GM21381 (cell line): ENCODE data around the gene FAM118A.
"Not testable (repeated sequence)": the region's sequence is repeated elsewhere in the genome, so short reads cannot be mapped to it uniquely, and the experiment has no call there.

Experiments used
- ATAC-seq: cut with Tn5 transposase; IDR thresholded peaks from one replicate; pipeline ENCODE4 v1.9.1; 2021; ENCODE audit warnings: mild to moderate bottlenecking, moderate library complexity; ENCODE audit not compliant: unreplicated experiment

FAM118A gene

GRCh38 chr22:45328822-45329529 is 19.2 kb downstream of the FAM118A start:
- no peak for ATAC-seq

- no peak for ATAC-seq
Observed at GRCh38 chr22:45329530-45329936, 19.8 kb downstream of the FAM118A start.

- ATAC-seq: no peak
Observed at GRCh38 chr22:45330548-45330947, 20.8 kb downstream of the FAM118A start.

- no peak for ATAC-seq
Observed at GRCh38 chr22:45331486-45331885, 21.8 kb downstream of the FAM118A start.

GRCh38 chr22:45332001-45332400 is 22.3 kb downstream of the FAM118A start:
- no peak for ATAC-seq

- ATAC-seq: no peak
Observed at GRCh38 chr22:45334068-45334467, 24.3 kb downstream of the FAM118A start.

GRCh38 chr22:45334528-45334927 is 24.8 kb downstream of the FAM118A start:
- no peak for ATAC-seq

- no peak for ATAC-seq
Observed at GRCh38 chr22:45335021-45335818, 25.5 kb downstream of the FAM118A start.

GRCh38 chr22:45335854-45336522 is 26.3 kb downstream of the FAM118A start:
- no peak for ATAC-seq

GRCh38 chr22:45336971-45337431 is 27.3 kb downstream of the FAM118A start:
- ATAC-seq: no peak

- no peak for ATAC-seq
Observed at GRCh38 chr22:45337536-45337935, 27.8 kb downstream of the FAM118A start.

GRCh38 chr22:45338795-45339194 is 29.1 kb downstream of the FAM118A start:
- no peak for ATAC-seq

- no peak for ATAC-seq
Observed at GRCh38 chr22:45340323-45340722, 30.6 kb downstream of the FAM118A start.

GRCh38 chr22:45341498-45341897 is 31.8 kb downstream of the FAM118A start:
- ATAC-seq: no peak

GRCh38 chr22:45343143-45343542 is 33.4 kb downstream of the FAM118A start:
- no peak for ATAC-seq

GRCh38 chr22:45344334-45344733 is 34.6 kb downstream of the FAM118A start:
- ATAC-seq: no peak

- ATAC-seq: no peak
Observed at GRCh38 chr22:45349916-45350315, 40.2 kb downstream of the FAM118A start.

GRCh38 chr22:45351956-45352355 is 42.2 kb downstream of the FAM118A start:
- ATAC-seq: no peak

- ATAC-seq: not testable (repeated sequence)
Observed at GRCh38 chr22:45352757-45353156, 43.0 kb downstream of the FAM118A start.

- ATAC-seq: no peak
Observed at GRCh38 chr22:45353786-45354185, 44.1 kb downstream of the FAM118A start.

- ATAC-seq: no peak
Observed at GRCh38 chr22:45357490-45357889, 47.8 kb downstream of the FAM118A start.

- no peak for ATAC-seq
Observed at GRCh38 chr22:45358127-45358526, 48.4 kb downstream of the FAM118A start.
